GM23338 (cell line): ENCODE data around the gene ZNF223. TPM values are rescaled to one million over a fixed set of nuclear protein-coding genes. Genes with fewer than 3 reads are reported as not detected.
A peak's percentile ranks its signal among the peaks of the same experiment; 100 is the strongest.

Experiments used
- ATAC-seq: fragments of 200-7000 bp; cut with Tn5 transposase; 3 replicates; pipeline ENCODE4 v1.9.1; 2020
- DNase-seq: peaks from one replicate; pipeline ENCODE4 v3.0.0-alpha.2; 2015; ENCODE audit warnings: low spot score
- H2AFZ ChIP-seq: fragments of 200-600 bp; sonication (generic); 2 replicates; pipeline ENCODE4 v1.8.0; 2016; ENCODE audit warnings: antibody characterized with exemption, mild to moderate bottlenecking, moderate library complexity
- H3F3A ChIP-seq: fragments of 200-600 bp; sonication (generic); replicated peaks from 2 replicates; pipeline ENCODE4 v1.8.0; 2017; ENCODE audit warnings: antibody characterized with exemption, mixed run types, low read depth
- H3K27ac ChIP-seq: fragments of 200-600 bp; sonication (generic); 2 replicates; pipeline ENCODE4 v1.6.1; 2016; ENCODE audit warnings: low read depth
- H3K27me3 ChIP-seq: fragments of 200-600 bp; sonication (generic); 2 replicates; pipeline ENCODE4 v1.8.0; 2016; ENCODE audit warnings: mild to moderate bottlenecking, mixed run types, moderate library complexity; ENCODE audit not compliant: insufficient read depth
- H3K36me3 ChIP-seq: fragments of 200-600 bp; sonication (generic); 2 replicates; pipeline ENCODE4 v1.8.0; 2016; ENCODE audit warnings: mild to moderate bottlenecking; ENCODE audit not compliant: insufficient read depth
- H3K4me1 ChIP-seq: fragments of 200-600 bp; sonication (generic); 2 replicates; pipeline ENCODE4 v1.8.0; 2016; ENCODE audit warnings: mild to moderate bottlenecking, moderate library complexity; ENCODE audit not compliant: insufficient read depth
- H3K4me2 ChIP-seq: fragments of 200-600 bp; sonication (generic); 2 replicates; pipeline ENCODE4 v1.7.1; 2017; ENCODE audit warnings: mixed run types
- H3K4me3 ChIP-seq: fragments of 200-600 bp; sonication (generic); 2 replicates; pipeline ENCODE4 v1.6.1; 2016; ENCODE audit warnings: mixed run types
- H3K79me2 ChIP-seq: fragments of 200-600 bp; sonication (generic); replicated peaks from 2 replicates; pipeline ENCODE4 v1.8.0; 2017; ENCODE audit warnings: mild to moderate bottlenecking; ENCODE audit not compliant: insufficient read depth
- H3K9me2 ChIP-seq: fragments of 200-600 bp; sonication (generic); 2 replicates; pipeline ENCODE4 v1.8.0; 2017; ENCODE audit not compliant: insufficient read depth
- H4K20me1 ChIP-seq: fragments of 200-600 bp; sonication (generic); replicated peaks from 2 replicates; pipeline ENCODE4 v1.8.0; 2017; ENCODE audit warnings: mild to moderate bottlenecking; ENCODE audit not compliant: insufficient read depth
- H3K27ac Mint-ChIP-seq: 2 replicates; pipeline ENCODE4 v1.8.0; 2020; ENCODE audit warnings: inconsistent platforms, mild to moderate bottlenecking, moderate library complexity, mixed read lengths
- H3K27me3 Mint-ChIP-seq: 3 replicates; pipeline ENCODE4 v1.8.0; 2022; ENCODE audit warnings: low read depth, mild to moderate bottlenecking, moderate library complexity, mixed read lengths, inconsistent platforms; ENCODE audit not compliant: insufficient read depth, poor library complexity
- H3K36me3 Mint-ChIP-seq: 3 replicates; pipeline ENCODE4 v1.8.0; 2021; ENCODE audit warnings: low read depth, mild to moderate bottlenecking, inconsistent platforms, moderate library complexity, mixed read lengths
- H3K4me1 Mint-ChIP-seq: 3 replicates; pipeline ENCODE4 v1.8.0; 2020; ENCODE audit warnings: mild to moderate bottlenecking, inconsistent platforms, mixed read lengths
- H3K4me3 Mint-ChIP-seq: 3 replicates; pipeline ENCODE4 v1.8.0; 2021; ENCODE audit warnings: moderate library complexity, mild to moderate bottlenecking, inconsistent platforms, mixed read lengths
- H3K9me3 Mint-ChIP-seq: 3 replicates; pipeline ENCODE4 v1.8.0; 2020; ENCODE audit warnings: moderate library complexity, mild to moderate bottlenecking, inconsistent platforms, mixed read lengths
- CTCF ChIP-seq, 2 experiments: fragments of 200-600 bp in 1 of 2; sonication (generic) in 1 of 2; conservative IDR thresholded peaks; 2 replicates each; pipeline versions ENCODE4 v1.5.1 to v1.6.1; 2016 to 2017; ENCODE audit warnings: antibody characterized with exemption in 2 of 2, low read depth in 2 of 2, mild to moderate bottlenecking in 2 of 2, moderate library complexity in 1 of 2
- JUNB ChIP-seq: IDR thresholded peaks from one replicate; pipeline ENCODE4 v1.6.1; 2016; ENCODE audit warnings: antibody characterized with exemption; ENCODE audit not compliant: unreplicated experiment
- NANOG ChIP-seq: IDR thresholded peaks from 2 replicates; pipeline ENCODE4 v1.6.1; 2016; ENCODE audit warnings: antibody characterized with exemption, borderline replicate concordance
- POLR2AphosphoS5 ChIP-seq: IDR thresholded peaks from 2 replicates; pipeline ENCODE4 v1.6.1; 2016; ENCODE audit warnings: antibody characterized with exemption, low read depth
- STAT1 ChIP-seq: IDR thresholded peaks from one replicate; pipeline ENCODE4 v1.6.1; 2016; ENCODE audit warnings: antibody characterized with exemption; ENCODE audit not compliant: unreplicated experiment
- polyA plus RNA-seq: library from polyadenylated mRNA; unstranded; fragments of >200 nt; fragmentation: Nextera tagmentation; extraction: Ambion mirVana; gene quantifications from 2 replicates; pipeline ENCODE4 v1.2.1, GENCODE V29; 2016
- total RNA-seq: library from RNA; depleted of rRNA; stranded (reverse); fragments of >200 nt; shearing (Covaris generic); gene quantifications from 2 replicates; pipeline ENCODE4 v1.2.3, GENCODE V29; 2014
- TF ChIP-seq, protein P1 (sequence below): fragments of 250-450 bp; sonication (Bioruptor Pico); IDR thresholded peaks from 2 replicates; pipeline ENCODE4 v1.5.0; 2020; ENCODE audit warnings: mild to moderate bottlenecking, moderate library complexity

The ZNF223 gene
- total and polyA plus RNA-seq, 2 experiments from 2014 or later: 3.3 to 5.8 TPM

DNA sequence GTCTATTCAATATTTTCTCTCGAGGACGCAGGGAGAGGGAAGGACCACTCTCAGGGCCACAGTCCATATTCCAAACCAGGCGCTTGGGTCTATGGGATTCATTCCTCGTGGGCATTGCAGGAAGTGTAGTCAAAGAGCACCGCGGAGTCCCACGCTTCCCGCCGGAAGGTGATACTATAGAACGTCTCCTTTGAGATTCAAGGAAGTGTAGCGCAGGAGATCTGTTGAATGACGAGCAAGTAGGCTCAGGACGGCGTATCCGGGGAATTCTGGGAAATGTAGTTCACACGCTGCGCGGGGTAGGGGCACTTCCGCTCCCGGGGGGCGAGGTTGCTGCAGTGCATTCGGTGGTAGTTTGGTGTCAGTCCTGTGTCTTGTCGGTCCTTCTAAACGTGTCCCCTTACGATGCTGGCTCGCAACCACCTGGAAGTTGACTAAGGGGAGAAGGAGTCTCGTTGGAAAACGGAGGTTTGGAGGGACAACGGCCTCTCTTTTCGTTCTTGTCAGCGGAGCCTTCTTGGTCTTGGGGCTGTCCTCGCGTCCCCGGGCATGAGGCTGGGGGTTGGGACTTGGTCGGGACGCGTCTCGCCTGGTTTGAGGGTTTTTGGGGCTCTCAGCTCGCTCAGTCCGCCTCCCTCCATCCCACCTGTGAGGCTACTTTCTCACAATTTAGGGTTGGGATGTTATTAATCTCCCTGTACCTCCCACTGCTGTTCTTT lies 20.1 kb downstream of the ZNF223 start, which contains the start of gene ZNF284 (continued):
- TF ChIP-seq, protein P1, sequence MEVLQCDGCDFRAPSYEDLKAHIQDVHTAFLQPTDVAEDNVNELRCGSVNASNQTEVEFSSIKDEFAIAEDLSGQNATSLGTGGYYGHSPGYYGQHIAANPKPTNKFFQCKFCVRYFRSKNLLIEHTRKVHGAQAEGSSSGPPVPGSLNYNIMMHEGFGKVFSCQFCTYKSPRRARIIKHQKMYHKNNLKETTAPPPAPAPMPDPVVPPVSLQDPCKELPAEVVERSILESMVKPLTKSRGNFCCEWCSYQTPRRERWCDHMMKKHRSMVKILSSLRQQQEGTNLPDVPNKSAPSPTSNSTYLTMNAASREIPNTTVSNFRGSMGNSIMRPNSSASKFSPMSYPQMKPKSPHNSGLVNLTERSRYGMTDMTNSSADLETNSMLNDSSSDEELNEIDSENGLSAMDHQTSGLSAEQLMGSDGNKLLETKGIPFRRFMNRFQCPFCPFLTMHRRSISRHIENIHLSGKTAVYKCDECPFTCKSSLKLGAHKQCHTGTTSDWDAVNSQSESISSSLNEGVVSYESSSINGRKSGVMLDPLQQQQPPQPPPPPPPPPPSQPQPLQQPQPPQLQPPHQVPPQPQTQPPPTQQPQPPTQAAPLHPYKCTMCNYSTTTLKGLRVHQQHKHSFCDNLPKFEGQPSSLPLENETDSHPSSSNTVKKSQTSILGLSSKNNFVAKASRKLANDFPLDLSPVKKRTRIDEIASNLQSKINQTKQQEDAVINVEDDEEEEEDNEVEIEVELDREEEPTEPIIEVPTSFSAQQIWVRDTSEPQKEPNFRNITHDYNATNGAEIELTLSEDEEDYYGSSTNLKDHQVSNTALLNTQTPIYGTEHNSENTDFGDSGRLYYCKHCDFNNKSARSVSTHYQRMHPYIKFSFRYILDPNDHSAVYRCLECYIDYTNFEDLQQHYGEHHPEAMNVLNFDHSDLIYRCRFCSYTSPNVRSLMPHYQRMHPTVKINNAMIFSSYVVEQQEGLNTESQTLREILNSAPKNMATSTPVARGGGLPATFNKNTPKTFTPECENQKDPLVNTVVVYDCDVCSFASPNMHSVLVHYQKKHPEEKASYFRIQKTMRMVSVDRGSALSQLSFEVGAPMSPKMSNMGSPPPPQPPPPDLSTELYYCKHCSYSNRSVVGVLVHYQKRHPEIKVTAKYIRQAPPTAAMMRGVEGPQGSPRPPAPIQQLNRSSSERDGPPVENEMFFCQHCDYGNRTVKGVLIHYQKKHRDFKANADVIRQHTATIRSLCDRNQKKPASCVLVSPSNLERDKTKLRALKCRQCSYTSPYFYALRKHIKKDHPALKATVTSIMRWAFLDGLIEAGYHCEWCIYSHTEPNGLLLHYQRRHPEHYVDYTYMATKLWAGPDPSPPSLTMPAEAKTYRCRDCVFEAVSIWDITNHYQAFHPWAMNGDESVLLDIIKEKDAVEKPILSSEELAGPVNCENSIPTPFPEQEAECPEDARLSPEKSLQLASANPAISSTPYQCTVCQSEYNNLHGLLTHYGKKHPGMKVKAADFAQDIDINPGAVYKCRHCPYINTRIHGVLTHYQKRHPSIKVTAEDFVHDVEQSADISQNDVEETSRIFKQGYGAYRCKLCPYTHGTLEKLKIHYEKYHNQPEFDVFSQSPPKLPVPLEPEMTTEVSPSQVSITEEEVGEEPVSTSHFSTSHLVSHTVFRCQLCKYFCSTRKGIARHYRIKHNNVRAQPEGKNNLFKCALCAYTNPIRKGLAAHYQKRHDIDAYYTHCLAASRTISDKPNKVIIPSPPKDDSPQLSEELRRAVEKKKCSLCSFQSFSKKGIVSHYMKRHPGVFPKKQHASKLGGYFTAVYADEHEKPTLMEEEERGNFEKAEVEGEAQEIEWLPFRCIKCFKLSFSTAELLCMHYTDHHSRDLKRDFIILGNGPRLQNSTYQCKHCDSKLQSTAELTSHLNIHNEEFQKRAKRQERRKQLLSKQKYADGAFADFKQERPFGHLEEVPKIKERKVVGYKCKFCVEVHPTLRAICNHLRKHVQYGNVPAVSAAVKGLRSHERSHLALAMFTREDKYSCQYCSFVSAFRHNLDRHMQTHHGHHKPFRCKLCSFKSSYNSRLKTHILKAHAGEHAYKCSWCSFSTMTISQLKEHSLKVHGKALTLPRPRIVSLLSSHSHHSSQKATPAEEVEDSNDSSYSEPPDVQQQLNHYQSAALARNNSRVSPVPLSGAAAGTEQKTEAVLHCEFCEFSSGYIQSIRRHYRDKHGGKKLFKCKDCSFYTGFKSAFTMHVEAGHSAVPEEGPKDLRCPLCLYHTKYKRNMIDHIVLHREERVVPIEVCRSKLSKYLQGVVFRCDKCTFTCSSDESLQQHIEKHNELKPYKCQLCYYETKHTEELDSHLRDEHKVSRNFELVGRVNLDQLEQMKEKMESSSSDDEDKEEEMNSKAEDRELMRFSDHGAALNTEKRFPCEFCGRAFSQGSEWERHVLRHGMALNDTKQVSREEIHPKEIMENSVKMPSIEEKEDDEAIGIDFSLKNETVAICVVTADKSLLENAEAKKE (CRISPR knock-in tag): no peak
- TF ChIP-seq NANOG (no peak), STAT1 (no peak), POLR2AphosphoS5 (peak; percentile 77)

GRCh38 chr19:44072543-44073401 lies 20.9 kb downstream of the ZNF223 start:
- H3K27me3 ChIP-seq: peaks cover 9% of the 10 kb centered on the region
- ATAC-seq: peak; percentile 11; the same call in 2 of the 3 replicates
- H2AFZ ChIP-seq: peak overlapping the region; percentile 87
- H3K4me1 ChIP-seq: peaks cover 7% of the 10 kb centered on the region
- H4K20me1 ChIP-seq: no peaks in the 10 kb centered on the region
- no peaks in the 10 kb centered on the region for H3K79me2 ChIP-seq
- H3K36me3 ChIP-seq: no peaks in the 10 kb centered on the region; the same call in 1 of the 2 replicates
- Mint-ChIP-seq H3K4me3 (peak overlapping the region; percentile 89), H3K9me3 (peaks cover 32% of the 10 kb centered on the region), H3K27ac (no peak overlapping the region), H3K36me3 (peaks cover 37% of the 10 kb centered on the region), H3K27me3 (peaks cover 9% of the 10 kb centered on the region), H3K4me1 (peaks cover 12% of the 10 kb centered on the region)
- no peak overlapping the region for H3K27ac ChIP-seq
- TF ChIP-seq CTCF (conservative IDR thresholded peaks at IDR 0.05; ENCODE audit: low read depth in 2 of 2) (peak in 1 of 2 experiments; percentile 15; a peak in 1 of 4 replicates), JUNB (no peak)
- peak; percentile 2 for DNase-seq
- peak overlapping the region; percentile 88 for H3K4me2 ChIP-seq
- H3F3A ChIP-seq: no peaks in the 10 kb centered on the region
- H3K9me2 ChIP-seq: peaks cover 9% of the 10 kb centered on the region
- peak overlapping the region; percentile 79 for H3K4me3 ChIP-seq
